Left lung (tissue), 10 donors: ENCODE results near the gene KRT72. TPM values are rescaled to one million over a fixed set of nuclear protein-coding genes. Genes with fewer than 3 reads are reported as not detected.
A peak's percentile ranks its signal among the peaks of the same experiment; 100 is the strongest.

Source experiments
- ATAC-seq: fragments of 200-7000 bp; cut with Tn5 transposase; one replicate; pipeline ENCODE4 v1.9.1; 2020; ENCODE audit warnings: moderate library complexity
- DNase-seq, 4 donors: peaks; one replicate each; pipeline ENCODE4 v3.0.0-alpha.2; 2013 to 2020
- H3K27ac ChIP-seq, 2 donors: fragments of 200-600 bp; sonication (generic) in 1 of 2; one replicate each; pipeline versions ENCODE4 v1.5.0 to v1.8.0; 2020 to 2021
- H3K27me3 ChIP-seq, 2 donors: fragments of 200-600 bp; sonication (generic) in 1 of 2; one replicate each; pipeline versions ENCODE4 v1.5.0 to v1.8.0; 2020 to 2021
- H3K36me3 ChIP-seq, 2 donors: fragments of 200-600 bp; sonication (generic) in 1 of 2; one replicate each; pipeline versions ENCODE4 v1.5.0 to v1.8.0; 2020 to 2021
- H3K4me1 ChIP-seq, 2 donors: fragments of 200-600 bp; one replicate each; pipeline ENCODE4 v1.8.0; 2021
- H3K4me3 ChIP-seq, 2 donors: fragments of 200-600 bp; sonication (generic) in 1 of 2; one replicate each; pipeline versions ENCODE4 v1.5.0 to v1.8.0; 2020 to 2021; ENCODE audit warnings: mild to moderate bottlenecking in 1 of 2
- H3K9me3 ChIP-seq, 2 donors: fragments of 200-600 bp; sonication (generic) in 1 of 2; one replicate each; pipeline versions ENCODE4 v1.5.0 to v1.8.0; 2020 to 2021
- CTCF ChIP-seq, 2 donors: fragments of 200-600 bp; sonication (generic) in 1 of 2; IDR thresholded peaks; one replicate each; pipeline versions ENCODE4 v1.5.0 to v1.8.0; 2021; ENCODE audit warnings: antibody characterized with exemption in 2 of 2
- intact Hi-C, 2 donors: fragments of 100-400 bp; cut with DNase I; formaldehyde crosslinking; loops; one replicate each; pipeline versions ENCODE4 v1.11.2 to v1.14.2; 2022
- polyA plus RNA-seq, 6 donors: library from polyadenylated mRNA; unstranded; fragments of 120-200 nt; gene quantifications; one replicate each; pipeline ENCODE4 v1.2.1, GENCODE V29; 2013; ENCODE audit not compliant: insufficient read length in 6 of 6
- total RNA-seq, 2 donors: library from RNA; stranded (reverse); fragmentation: NEBNext Ultra II Directional; extraction: Animal tissue kit (Norgen Biotek cat#: 25700); gene quantifications; one replicate each; pipeline ENCODE4 v1.2.1, GENCODE V29; 2021
- donor health status: DM: no; HTN: yes; CAD: no.
- donor health status: DM: no; HTN: no; CAD: no.

Gene KRT72
- total and polyA plus RNA-seq, 8 donors = 0.08 to 0.30 (median 0.21) TPM; not detected in 2

GRCh38 chr12:52557476-52557875, 43.8 kb downstream of the KRT72 start:
- Histone ChIP-seq H3K27ac (no peak overlapping the region), H3K27me3 (peaks cover 10 to 83% of the 10 kb centered on the region in 2 donors), H3K9me3 (no peaks in the 10 kb centered on the region), H3K4me1 (no peaks in the 10 kb centered on the region), H3K36me3 (no peaks in the 10 kb centered on the region), H3K4me3 (no peak overlapping the region)
- intact Hi-C loops = no loop called here
- ATAC-seq (no peak), DNase-seq (no peak)
- no peak for TF ChIP-seq CTCF (IDR thresholded peaks at IDR 0.05)

GRCh38 chr12:52555577-52555976, 45.7 kb downstream of the KRT72 start:
- TF ChIP-seq CTCF (IDR thresholded peaks at IDR 0.05) = no peak
- intact Hi-C loops = no loop called here

GRCh38 chr12:52552681-52553195, 48.5 kb downstream of the KRT72 start, which contains the start of gene KRT71:
Gene KRT71, minus strand, starts transcription at chr12:52553145. Its CDS starts 68 bp downstream, at chr12:52553077.
- H3K27me3 ChIP-seq = peaks cover 6 to 79% of the 10 kb centered on the region in 2 donors
- no peak within 1 kb of the TSS for H3K27ac ChIP-seq
- no peak within 1 kb of the TSS for H3K4me3 ChIP-seq
- H3K4me1 ChIP-seq = no peaks in the 10 kb centered on the region
- ATAC-seq = no peak
- no peaks in the 10 kb centered on the region for H3K36me3 ChIP-seq
- no peaks in the 10 kb centered on the region for H3K9me3 ChIP-seq
- intact Hi-C loops = no loop called here
- no peak for DNase-seq
- TF ChIP-seq CTCF (IDR thresholded peaks at IDR 0.05) = no peak

More at GRCh38 chr12:52555577-52555976, 45.7 kb downstream of the KRT72 start:
- Histone ChIP-seq H3K27me3 (peaks cover 10 to 84% of the 10 kb centered on the region in 2 donors), H3K27ac (no peak overlapping the region), H3K36me3 (no peaks in the 10 kb centered on the region), H3K4me1 (no peaks in the 10 kb centered on the region), H3K4me3 (no peak overlapping the region), H3K9me3 (no peaks in the 10 kb centered on the region)
- ATAC-seq (no peak), DNase-seq (no peak)

- no peak for TF ChIP-seq CTCF (IDR thresholded peaks at IDR 0.05)
- no peak overlapping the region for H3K4me3 ChIP-seq
- intact Hi-C loops = no loop called here
- no peak for ATAC-seq
- peaks cover 6 to 79% of the 10 kb centered on the region in 2 donors for H3K27me3 ChIP-seq
- H3K36me3 ChIP-seq = no peaks in the 10 kb centered on the region
- no peak for DNase-seq
- H3K9me3 ChIP-seq = no peaks in the 10 kb centered on the region
- no peaks in the 10 kb centered on the region for H3K4me1 ChIP-seq
- H3K27ac ChIP-seq = no peak overlapping the region
These were observed 49.2 kb downstream of the KRT72 start for GRCh38 chr12:52552055-52552454.

- H3K27ac ChIP-seq = no peak overlapping the region
- H3K4me3 ChIP-seq = no peak overlapping the region
- H3K27me3 ChIP-seq = peaks cover 6 to 79% of the 10 kb centered on the region in 2 donors
- H3K9me3 ChIP-seq = no peaks in the 10 kb centered on the region
- DNase-seq = peak in 1 of 4 donors; percentile 35
- intact Hi-C loops = no loop called here
- ATAC-seq = no peak
- no peaks in the 10 kb centered on the region for H3K36me3 ChIP-seq
- TF ChIP-seq CTCF (IDR thresholded peaks at IDR 0.05) = no peak
- H3K4me1 ChIP-seq = no peaks in the 10 kb centered on the region
These were observed 49.9 kb downstream of the KRT72 start for GRCh38 chr12:52551216-52551865.
